Esophagus (tissue), 2 donors: ENCODE data around the gene GCK. TPM values are rescaled to one million over a fixed set of nuclear protein-coding genes. Genes with fewer than 3 reads are reported as not detected.

ENCODE experiments used
- H3K27ac ChIP-seq, 2 donors: one replicate each; pipeline ENCODE4 v1.5.1; 2013; ENCODE audit warnings: low read depth in 2 of 2, mild to moderate bottlenecking in 2 of 2, inconsistent platforms in 1 of 2, low read length in 1 of 2, moderate library complexity in 1 of 2
- H3K27me3 ChIP-seq, 2 donors: one replicate each; pipeline ENCODE4 v1.6.1; 2013; ENCODE audit warnings: low read length in 2 of 2, control low read depth in 1 of 2, mild to moderate bottlenecking in 1 of 2; ENCODE audit not compliant: insufficient read depth in 2 of 2, control insufficient read depth in 1 of 2
- H3K36me3 ChIP-seq, 2 donors: one replicate each; pipeline ENCODE4 v1.6.1; 2013; ENCODE audit warnings: low read length in 1 of 2; ENCODE audit not compliant: control insufficient read depth in 2 of 2, insufficient read depth in 2 of 2
- H3K4me1 ChIP-seq, 2 donors: one replicate each; pipeline ENCODE4 v1.6.1; 2013; ENCODE audit warnings: low read length in 1 of 2; ENCODE audit not compliant: control insufficient read depth in 2 of 2, insufficient read depth in 2 of 2
- H3K4me3 ChIP-seq, 2 donors: one replicate each; pipeline ENCODE4 v1.5.1; 2013; ENCODE audit warnings: low read length in 2 of 2, mild to moderate bottlenecking in 2 of 2, low read depth in 1 of 2, moderate library complexity in 1 of 2
- H3K9me3 ChIP-seq, 2 donors: one replicate each; pipeline ENCODE4 v1.6.1; 2013; ENCODE audit warnings: mild to moderate bottlenecking in 2 of 2, low read depth in 1 of 2, low read length in 1 of 2, moderate library complexity in 1 of 2; ENCODE audit not compliant: control insufficient read depth in 2 of 2, insufficient read depth in 1 of 2
- WGBS, 2 donors: extraction: QIAGEN DNeasy Blood & Tissue Kit; methylation state at CpG; one replicate each; pipeline ENCODE4 v1.1.7; 2013; 5-methylcytosine and 5-hydroxymethylcytosine counted together
- polyA plus RNA-seq, 2 donors: library from polyadenylated mRNA; stranded (reverse); fragments of 200-250 nt; gene quantifications; one replicate each; pipeline ENCODE4 v1.2.3, GENCODE V29; 2013
- donor health status: healthy with polysubstance abuse.
- donor health status: Bipolar disorder and iron deficiency.

The GCK gene
- polyA plus RNA-seq, 2 donors = 0.18 to 0.27 TPM

DNA sequence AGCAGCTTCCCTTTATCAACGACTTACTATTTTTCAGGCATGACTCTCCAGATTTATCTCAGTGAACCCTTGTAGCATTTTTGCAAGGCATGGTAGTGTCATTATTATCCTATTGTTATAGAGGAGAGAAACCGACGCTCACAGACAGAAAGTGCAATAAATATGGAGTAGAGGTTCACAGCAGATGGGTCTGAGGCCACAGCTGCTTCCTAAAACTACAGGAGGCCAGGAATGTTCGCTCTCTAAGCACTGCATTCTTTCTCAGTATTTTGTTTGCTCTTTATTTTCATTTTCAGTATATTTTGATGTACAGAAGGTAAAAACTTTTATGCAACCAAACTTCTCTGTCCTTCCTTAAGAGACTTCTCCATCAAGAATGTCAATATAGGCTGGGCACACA is 89.6 kb downstream of the GCK start:
- WGBS, 2 donors = 62 to 68% methylated on average over 4 of the region's 4 CpGs
- Histone ChIP-seq H3K36me3 (no peaks in the 10 kb centered on the region), H3K4me3 (no peak overlapping the region), H3K27me3 (no peaks in the 10 kb centered on the region), H3K9me3 (no peaks in the 10 kb centered on the region), H3K27ac (no peak overlapping the region), H3K4me1 (peaks cover 7 to 12% of the 10 kb centered on the region in 2 donors)

DNA sequence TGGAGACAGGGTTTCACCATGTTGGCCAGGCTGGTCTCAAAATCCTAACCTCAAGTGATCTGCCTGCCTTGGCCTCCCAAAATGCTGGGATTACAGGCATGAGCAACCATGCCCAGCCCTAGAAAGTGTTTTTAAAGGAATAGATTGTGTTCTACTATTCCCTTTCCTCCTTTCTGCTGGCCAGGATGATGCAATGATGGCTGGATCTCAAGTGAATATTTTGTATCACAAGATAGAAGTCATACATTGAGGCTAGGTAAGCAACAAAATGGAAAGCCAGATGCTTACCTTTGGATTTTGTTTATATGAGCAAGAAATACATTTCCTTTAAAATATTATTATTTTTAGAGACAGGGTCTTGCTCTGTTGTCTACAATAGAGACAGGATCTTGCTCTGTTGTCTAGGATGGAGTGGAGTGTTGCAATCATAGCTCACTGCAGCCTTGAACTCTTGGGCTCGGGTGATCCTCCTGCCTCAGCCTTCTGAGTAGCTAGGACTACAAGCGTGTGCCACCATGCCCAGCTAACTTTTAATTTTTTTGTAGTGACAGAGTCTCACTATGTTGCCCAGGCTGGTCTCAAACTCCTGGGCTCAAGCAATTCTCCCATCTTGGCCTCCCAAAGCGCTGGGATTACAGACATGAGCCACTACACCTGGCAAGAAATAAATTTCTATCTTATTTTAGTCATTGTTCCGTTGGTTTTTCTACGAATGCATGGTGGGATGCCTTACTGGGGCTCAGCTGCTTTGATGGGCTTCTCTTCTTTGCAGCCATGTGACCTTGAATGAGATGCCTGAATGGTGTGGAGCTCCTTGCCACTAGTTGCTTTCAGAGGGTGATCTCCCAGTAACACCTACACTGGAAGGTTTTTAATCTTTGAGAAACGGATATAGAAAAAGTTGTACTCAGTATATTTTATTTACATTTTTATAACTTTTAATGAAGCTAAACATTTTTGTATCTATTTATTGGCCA is 90.9 kb downstream of the GCK start:
- peaks cover 7 to 12% of the 10 kb centered on the region in 2 donors for H3K4me1 ChIP-seq
- H3K36me3 ChIP-seq = no peaks in the 10 kb centered on the region
- 91 to 92% methylated on average over 6 of the region's 6 CpGs for WGBS, 2 donors
- no peak overlapping the region for H3K4me3 ChIP-seq
- H3K27me3 ChIP-seq = no peaks in the 10 kb centered on the region
- H3K9me3 ChIP-seq = no peaks in the 10 kb centered on the region
- no peak overlapping the region for H3K27ac ChIP-seq

DNA sequence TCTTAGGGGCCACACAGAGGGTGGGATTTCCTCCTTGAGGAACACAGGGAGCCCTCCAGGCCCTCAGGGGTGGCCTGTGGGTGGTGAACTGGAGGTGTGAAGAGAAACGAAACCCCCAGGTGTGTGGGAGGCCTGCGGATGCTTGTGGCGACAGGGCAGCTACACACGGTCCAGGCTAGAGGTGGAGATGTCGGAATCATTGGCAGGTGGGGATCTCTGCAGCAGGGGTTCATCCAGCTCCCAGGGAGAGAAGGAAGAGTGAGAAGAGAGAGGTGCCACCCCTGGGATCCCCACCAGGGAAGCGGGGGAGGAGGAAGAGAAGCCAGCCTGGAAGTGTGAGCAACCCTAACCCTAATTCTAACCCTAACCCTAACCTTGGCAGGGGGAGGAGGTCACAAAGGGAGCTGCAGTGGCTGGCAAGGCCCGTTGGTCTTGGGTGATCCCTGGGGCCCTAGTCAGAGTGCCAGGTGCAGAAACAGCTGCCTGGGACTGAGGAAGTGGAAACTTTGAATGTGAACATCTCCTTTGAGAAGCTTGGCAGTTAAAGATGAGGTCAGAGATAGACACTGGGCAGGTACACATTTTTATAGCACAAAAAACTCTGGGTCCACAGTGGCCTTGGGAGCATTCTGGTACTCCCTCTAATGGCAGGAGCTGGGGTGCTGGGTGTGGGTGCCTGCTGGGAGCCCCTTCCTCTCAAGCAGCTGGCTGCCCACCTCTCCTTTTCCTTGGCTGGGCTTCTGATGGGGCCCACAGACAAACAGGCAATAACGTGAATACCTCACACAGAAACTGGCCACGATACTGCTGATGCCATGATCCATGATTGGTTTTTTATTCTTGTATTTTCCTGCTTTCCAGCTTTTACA is 91.9 kb downstream of the GCK start:
- Histone ChIP-seq H3K9me3 (no peaks in the 10 kb centered on the region), H3K27me3 (no peaks in the 10 kb centered on the region), H3K27ac (no peak overlapping the region), H3K36me3 (no peaks in the 10 kb centered on the region), H3K4me3 (no peak overlapping the region), H3K4me1 (peaks cover 2 to 4% of the 10 kb centered on the region in 2 donors)
- WGBS, 2 donors = 78 to 80% methylated on average over 9 of the region's 9 CpGs

DNA sequence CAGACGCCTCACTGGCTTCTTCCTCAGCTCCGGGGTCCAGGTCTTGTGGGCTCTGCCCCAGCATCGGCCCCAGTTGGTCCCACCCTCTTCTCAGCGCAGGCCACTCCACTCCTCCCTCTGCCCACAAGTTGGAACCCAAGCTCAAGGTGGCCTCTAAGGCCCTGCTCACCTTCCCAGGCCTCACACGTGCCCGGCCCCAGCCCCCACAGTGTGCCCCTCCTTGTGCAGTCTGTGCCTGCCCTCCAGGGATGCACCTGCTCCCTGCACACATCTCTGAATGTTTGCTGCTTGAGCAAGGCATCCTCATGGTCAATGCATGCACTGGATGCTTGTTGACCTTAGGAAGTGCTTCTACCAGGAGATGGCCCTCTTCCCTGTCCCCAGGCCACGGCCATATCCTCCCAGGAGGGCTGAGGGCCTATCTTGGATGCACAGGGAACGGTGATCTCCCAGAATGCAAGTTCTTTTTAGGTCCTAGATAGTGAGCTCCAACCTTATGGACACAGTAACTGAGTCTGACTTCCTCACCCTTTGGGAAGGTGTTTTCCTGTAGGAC is 92.8 kb downstream of the GCK start:
- WGBS, 2 donors = 82 to 83% methylated on average over 8 of the region's 8 CpGs
- Histone ChIP-seq H3K4me3 (no peak overlapping the region), H3K27ac (no peak overlapping the region), H3K4me1 (peaks cover 0 to 2% of the 10 kb centered on the region in 2 donors), H3K36me3 (no peaks in the 10 kb centered on the region), H3K9me3 (no peaks in the 10 kb centered on the region), H3K27me3 (no peaks in the 10 kb centered on the region)

DNA sequence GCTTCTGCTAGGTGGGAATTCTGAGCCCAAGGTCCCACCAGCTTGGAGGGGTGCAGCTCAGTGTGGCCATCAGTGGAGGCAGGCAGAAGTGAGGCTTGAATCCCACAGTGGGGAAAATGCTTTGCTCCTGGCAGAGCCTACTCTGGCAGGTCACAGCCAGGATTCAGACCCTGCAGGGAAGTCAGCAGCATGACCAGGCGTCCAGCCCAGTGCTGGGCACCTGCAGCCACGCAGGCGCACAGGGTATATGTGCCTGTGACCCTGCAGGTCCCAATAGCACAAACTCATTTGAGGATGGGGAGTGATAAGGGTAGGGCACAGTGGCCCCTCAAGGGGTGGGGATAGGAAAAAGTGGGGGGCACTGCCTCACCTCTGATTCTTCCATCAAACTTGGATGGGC is 93.5 kb downstream of the GCK start:
- Histone ChIP-seq H3K27ac (no peak overlapping the region), H3K27me3 (no peaks in the 10 kb centered on the region), H3K4me1 (peaks cover 0 to 2% of the 10 kb centered on the region in 2 donors), H3K36me3 (no peaks in the 10 kb centered on the region), H3K9me3 (no peaks in the 10 kb centered on the region), H3K4me3 (no peak overlapping the region)
- 88 to 94% methylated on average over 3 of the region's 3 CpGs for WGBS, 2 donors

DNA sequence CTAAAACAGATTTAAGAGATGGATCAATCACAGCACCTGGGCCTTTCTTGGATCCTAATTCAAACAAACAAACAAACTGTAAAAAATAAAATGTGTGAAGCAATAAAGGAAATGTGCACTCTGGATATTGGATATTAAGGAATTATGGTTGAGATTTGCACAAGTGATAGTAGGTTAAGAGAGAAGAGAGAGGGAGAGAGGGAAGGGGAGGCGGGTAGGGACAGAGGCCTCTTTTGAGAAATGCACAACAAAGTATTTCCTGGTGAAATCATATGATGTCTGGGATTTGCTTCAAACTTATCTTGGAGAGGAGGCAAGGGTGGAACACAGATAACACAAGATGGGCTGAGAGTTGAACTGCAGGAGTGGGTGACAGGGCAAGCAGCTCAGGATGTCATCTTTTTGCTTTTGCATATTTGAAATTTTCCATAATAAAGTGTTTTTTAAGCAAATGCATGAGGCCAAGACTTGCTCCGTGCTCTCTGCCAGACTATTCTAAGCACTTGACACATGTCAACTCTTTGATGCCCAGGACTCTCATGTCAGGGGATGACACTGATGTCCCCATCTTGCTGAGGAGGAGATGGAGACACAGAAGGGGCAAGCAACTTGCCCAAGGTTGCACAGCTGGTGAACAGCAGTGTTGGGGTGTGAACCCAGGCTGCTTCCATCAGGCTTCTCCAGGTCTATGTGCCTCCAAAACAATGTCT is 94.2 kb downstream of the GCK start:
- WGBS, 2 donors = 56 to 69% methylated on average over 2 of the region's 2 CpGs
- no peak overlapping the region for H3K27ac ChIP-seq
- no peaks in the 10 kb centered on the region for H3K27me3 ChIP-seq
- no peak overlapping the region for H3K4me3 ChIP-seq
- no peaks in the 10 kb centered on the region for H3K9me3 ChIP-seq
- H3K4me1 ChIP-seq = peaks cover 0 to 2% of the 10 kb centered on the region in 2 donors
- no peaks in the 10 kb centered on the region for H3K36me3 ChIP-seq

DNA sequence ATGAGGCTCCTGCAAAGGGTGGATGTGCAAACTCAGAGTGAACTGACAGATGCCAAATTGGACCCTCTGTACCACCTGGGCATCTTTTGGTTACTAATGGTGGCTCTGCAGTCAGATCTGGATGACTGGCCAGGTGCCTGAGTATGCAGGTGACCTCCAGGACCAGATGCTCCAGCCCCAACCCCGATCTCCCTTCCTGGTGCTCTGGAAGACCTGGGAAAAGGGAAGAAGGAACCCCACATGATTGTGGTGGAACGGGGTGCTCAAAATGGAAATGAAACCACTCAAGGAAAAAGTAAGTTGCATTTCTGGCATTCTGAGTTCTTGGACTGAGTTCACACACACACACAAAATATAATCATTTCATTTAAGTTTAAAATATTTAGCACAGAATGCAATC is 94.9 kb downstream of the GCK start:
- no peaks in the 10 kb centered on the region for H3K9me3 ChIP-seq
- no peaks in the 10 kb centered on the region for H3K27me3 ChIP-seq
- 55 to 62% methylated on average over 2 of the region's 2 CpGs for WGBS, 2 donors
- peaks cover 0 to 2% of the 10 kb centered on the region in 2 donors for H3K4me1 ChIP-seq
- H3K4me3 ChIP-seq = no peak overlapping the region
- H3K27ac ChIP-seq = no peak overlapping the region
- no peaks in the 10 kb centered on the region for H3K36me3 ChIP-seq
